ENCODE measurements around the gene GIMAP8. TPM values are rescaled to one million over a fixed set of nuclear protein-coding genes. Genes with fewer than 3 reads are reported as not detected.

Gene GIMAP8
- total RNA-seq, 1 donor from 2014 or later = 9.6 TPM

DNA sequence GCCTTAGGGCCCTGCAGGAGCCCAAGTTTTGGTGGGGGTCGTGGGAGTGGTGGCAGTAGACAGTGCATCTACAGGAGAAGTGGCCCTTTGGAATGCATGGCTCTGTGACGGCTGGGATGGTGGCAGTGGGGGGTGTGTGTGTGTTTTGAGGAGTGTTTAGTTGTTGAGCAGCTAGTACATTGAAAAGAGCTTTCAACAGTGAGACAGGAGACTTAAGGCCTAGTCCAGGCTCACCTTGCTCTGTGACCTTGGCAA, 44.2 kb upstream of the GIMAP8 start:
- H3K9me3 ChIP-seq = no peaks in the 10 kb centered on the region
- H3K36me3 ChIP-seq = no peaks in the 10 kb centered on the region
- intact Hi-C loops (cut with DNase I) = no loop called here
- peaks cover 25% of the 10 kb centered on the region for H3K4me1 ChIP-seq
- H3K27ac ChIP-seq = peak overlapping the region; percentile 93
- TF ChIP-seq POLR2A (IDR thresholded peaks at IDR 0.05) (no peak), POLR2AphosphoS5 (IDR thresholded peaks at IDR 0.05; ENCODE audit: insufficient read depth in 1 of 2, low read depth in 1 of 2) (no peak)
- TF ChIP-seq, protein P1, sequence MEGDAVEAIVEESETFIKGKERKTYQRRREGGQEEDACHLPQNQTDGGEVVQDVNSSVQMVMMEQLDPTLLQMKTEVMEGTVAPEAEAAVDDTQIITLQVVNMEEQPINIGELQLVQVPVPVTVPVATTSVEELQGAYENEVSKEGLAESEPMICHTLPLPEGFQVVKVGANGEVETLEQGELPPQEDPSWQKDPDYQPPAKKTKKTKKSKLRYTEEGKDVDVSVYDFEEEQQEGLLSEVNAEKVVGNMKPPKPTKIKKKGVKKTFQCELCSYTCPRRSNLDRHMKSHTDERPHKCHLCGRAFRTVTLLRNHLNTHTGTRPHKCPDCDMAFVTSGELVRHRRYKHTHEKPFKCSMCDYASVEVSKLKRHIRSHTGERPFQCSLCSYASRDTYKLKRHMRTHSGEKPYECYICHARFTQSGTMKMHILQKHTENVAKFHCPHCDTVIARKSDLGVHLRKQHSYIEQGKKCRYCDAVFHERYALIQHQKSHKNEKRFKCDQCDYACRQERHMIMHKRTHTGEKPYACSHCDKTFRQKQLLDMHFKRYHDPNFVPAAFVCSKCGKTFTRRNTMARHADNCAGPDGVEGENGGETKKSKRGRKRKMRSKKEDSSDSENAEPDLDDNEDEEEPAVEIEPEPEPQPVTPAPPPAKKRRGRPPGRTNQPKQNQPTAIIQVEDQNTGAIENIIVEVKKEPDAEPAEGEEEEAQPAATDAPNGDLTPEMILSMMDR (IDR thresholded peaks at IDR 0.05) = no peak
- peak overlapping the region; percentile 70 to 81 for H3K4me3 ChIP-seq
- no peak for DNase-seq (ENCODE audit: extremely low spot score in 2 of 2)
- H3K27me3 ChIP-seq = no peaks in the 10 kb centered on the region

DNA sequence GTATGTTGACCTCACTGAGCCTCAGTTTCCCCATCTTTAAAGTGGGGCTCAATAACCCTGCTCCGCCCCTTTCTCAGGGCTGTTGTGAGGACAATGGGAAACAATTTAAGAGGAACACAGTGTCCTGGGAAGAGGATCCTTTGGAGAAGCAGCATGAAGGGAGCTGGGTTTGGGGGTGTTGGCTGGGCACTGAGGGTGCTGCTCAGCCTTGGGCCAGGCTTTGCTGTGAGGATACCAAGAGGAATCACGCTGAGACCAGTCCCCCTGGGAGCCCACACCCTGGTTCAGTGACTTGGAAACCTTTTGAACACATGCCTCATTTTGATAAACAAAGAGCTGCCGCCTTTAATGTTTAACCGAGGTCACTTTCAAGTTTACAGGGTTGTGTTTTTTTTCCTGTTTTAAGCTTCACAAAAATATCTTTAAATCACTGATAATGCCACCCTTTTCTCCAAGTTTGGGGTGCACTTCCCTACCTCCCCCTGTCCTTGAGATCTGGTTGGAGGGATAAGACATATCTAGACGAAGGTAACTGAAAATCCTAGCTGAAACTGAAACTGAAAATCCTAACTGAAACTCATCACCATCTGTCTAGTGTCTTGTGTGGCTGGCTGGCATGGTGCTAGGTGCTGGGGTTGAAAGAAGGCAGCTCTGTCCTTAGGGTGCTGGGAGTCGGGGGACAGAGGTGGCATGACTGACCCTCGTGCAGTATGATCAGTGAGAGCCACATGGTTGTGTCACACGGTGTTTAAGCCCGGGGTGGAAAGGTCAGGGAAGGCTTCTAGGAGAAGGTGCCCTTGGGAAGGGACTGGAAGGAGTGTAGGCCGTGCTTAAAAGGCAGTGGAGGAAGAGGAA, 43.6 kb upstream of the GIMAP8 start:
- H3K36me3 ChIP-seq = no peaks in the 10 kb centered on the region

DNA sequence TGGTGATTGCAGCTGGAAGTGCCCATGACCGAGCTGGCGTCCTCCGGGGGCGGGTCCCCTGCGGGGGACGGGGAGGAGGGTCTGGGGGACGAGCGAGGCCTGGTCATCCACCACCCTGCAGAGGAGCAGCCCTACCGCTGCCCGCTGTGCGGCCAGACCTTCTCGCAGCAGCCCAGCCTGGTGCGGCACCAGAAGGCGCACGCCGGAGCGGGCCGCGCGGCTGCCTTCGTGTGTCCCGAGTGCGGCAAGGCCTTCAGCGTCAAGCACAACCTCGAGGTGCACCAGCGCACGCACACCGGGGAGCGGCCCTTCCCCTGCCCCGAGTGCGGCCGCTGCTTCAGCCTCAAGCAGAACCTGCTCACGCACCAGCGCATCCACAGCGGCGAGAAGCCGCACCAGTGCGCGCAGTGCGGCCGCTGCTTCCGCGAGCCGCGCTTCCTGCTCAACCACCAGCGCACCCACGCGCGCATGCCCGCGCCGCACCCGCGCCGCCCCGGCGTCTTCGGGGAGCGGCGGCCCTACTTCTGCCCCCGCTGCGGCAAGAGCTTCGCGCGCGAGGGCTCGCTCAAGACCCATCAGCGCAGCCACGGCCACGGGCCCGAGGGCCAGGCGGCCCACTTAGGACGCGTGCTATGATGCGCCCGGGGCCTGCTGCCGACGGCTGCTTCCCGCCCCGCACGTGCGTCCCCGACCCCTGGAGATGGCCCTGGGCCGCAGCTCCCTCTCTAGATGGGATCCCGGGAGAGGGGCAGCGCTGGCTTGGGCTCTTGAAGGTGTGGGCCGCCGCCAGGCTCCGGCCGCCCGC, 42.6 kb upstream of the GIMAP8 start:
- Histone ChIP-seq H3K36me3 (no peaks in the 10 kb centered on the region), H3K27ac (peak overlapping the region; percentile 93), H3K9me3 (no peaks in the 10 kb centered on the region), H3K4me1 (peaks cover 25% of the 10 kb centered on the region), H3K27me3 (no peaks in the 10 kb centered on the region), H3K4me3 (no peak overlapping the region)
- TF ChIP-seq POLR2AphosphoS5 (IDR thresholded peaks at IDR 0.05; ENCODE audit: insufficient read depth in 1 of 2, low read depth in 1 of 2) (no peak), POLR2A (IDR thresholded peaks at IDR 0.05) (no peak)
- TF ChIP-seq, protein P1 (IDR thresholded peaks at IDR 0.05) = no peak
- no peak for DNase-seq (ENCODE audit: extremely low spot score in 2 of 2)
- intact Hi-C loops (cut with DNase I) = no loop called here

More for the DNA sequence above, 43.6 kb upstream of the GIMAP8 start:
- TF ChIP-seq POLR2A (IDR thresholded peaks at IDR 0.05) = no peak
- TF ChIP-seq, protein P1 (IDR thresholded peaks at IDR 0.05) = no peak
- no peak for TF ChIP-seq POLR2AphosphoS5 (IDR thresholded peaks at IDR 0.05; ENCODE audit: insufficient read depth in 1 of 2, low read depth in 1 of 2)
- no peaks in the 10 kb centered on the region for H3K27me3 ChIP-seq
- H3K9me3 ChIP-seq = no peaks in the 10 kb centered on the region
- intact Hi-C loops (cut with DNase I) = no loop called here
- H3K27ac ChIP-seq = peak overlapping the region; percentile 93
- no peak for DNase-seq (ENCODE audit: extremely low spot score in 2 of 2)
- peaks cover 25% of the 10 kb centered on the region for H3K4me1 ChIP-seq
- H3K4me3 ChIP-seq = peak overlapping the region; percentile 70 to 81

DNA sequence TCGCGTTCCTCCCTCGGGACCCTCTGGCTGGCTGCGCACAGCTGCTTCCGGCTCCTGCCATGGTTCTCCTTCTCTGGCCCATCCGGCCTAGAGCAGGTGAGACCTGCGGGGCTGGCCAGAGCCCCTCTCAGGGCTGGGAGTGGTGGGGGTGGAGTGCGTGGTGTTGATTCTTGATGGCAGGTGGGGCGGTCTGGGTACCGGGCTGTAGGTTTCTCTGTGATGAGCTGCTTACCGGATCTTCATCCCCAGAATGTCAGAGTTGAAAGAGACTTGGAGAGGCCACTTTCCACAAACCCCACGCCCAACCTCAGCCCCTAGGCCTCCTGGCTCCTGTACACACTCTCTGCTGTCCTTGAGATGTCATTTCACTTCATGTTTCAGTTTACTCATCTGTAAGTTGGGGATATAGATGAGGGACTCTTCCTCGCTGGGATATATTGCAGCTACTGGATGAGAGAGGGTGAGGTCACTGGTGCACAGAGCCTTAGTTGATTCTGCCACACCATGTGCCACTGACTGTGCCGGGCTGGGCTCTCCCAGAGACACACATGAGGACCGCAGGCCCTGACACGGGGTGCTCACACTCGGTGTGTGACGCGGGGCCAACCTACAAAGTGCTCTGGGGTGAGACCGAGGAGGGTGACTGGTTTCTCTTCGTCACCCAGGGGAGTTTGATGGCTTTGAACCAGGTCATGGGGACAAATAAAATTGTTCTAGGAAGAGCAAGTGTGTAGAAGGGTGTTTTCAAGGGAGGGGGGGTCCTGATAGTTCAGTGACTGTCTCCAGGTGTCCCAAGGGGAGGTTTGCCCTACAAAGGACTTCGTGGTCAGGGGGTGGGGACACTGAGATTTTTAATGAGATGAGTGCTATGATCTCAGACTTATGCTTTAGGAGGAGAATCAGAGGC, 41.8 kb upstream of the GIMAP8 start:
- Histone ChIP-seq H3K36me3 (no peaks in the 10 kb centered on the region), H3K4me1 (peaks cover 24% of the 10 kb centered on the region), H3K27me3 (no peaks in the 10 kb centered on the region), H3K9me3 (no peaks in the 10 kb centered on the region), H3K27ac (no peak overlapping the region), H3K4me3 (no peak overlapping the region)
- intact Hi-C loops (cut with DNase I) = no loop called here
- TF ChIP-seq POLR2AphosphoS5 (IDR thresholded peaks at IDR 0.05; ENCODE audit: insufficient read depth in 1 of 2, low read depth in 1 of 2) (no peak), POLR2A (IDR thresholded peaks at IDR 0.05) (no peak)
- TF ChIP-seq, protein P1 (IDR thresholded peaks at IDR 0.05) = no peak
- DNase-seq (ENCODE audit: extremely low spot score in 2 of 2) = no peak

Measured in vagina (tissue), 2 donors.